ENCODE data around the gene CYTH2. TPM values are rescaled to one million over a fixed set of nuclear protein-coding genes. Genes with fewer than 3 reads are reported as not detected.

CYTH2 gene
- 97.1 and 103 TPM in 2 replicates for total RNA-seq (2021)
- long read RNA-seq, full-length matches to known transcripts = 150 of 173 reads
- long read RNA-seq, partial matches to known transcripts = 11 of 173 reads
- long read RNA-seq, other reads (novel, unspliced or antisense) = 12 of 173 reads

- peak within 1 kb of the TSS; percentile 84 to 95 for H3K4me3 Mint-ChIP-seq
- Histone ChIP-seq H4K91ac (ENCODE audit: insufficient read length, low read depth, low read length) (no peak within 1 kb of the TSS), H3K9ac (ENCODE audit: extremely low read depth, insufficient read length, low read length) (peak within 1 kb of the TSS; percentile 85), H4K20me1 (ENCODE audit: control insufficient read depth, insufficient read depth, insufficient read length) (no peaks in the 10 kb centered on the region), H3T11ph (ENCODE audit: low read length) (no peak within 1 kb of the TSS), H2BK120ac (ENCODE audit: low read depth, low read length, poor library complexity, severe bottlenecking) (no peak within 1 kb of the TSS), H4K8ac (replicated peaks; ENCODE audit: insufficient read length, low read depth, low read length) (no peak within 1 kb of the TSS), H3K23me2 (ENCODE audit: insufficient read length, low read depth, low read length, poor library complexity, severe bottlenecking) (no peaks in the 10 kb centered on the region), H2BK20ac (ENCODE audit: low read depth, low read length, poor library complexity, severe bottlenecking) (no peak within 1 kb of the TSS), H2AFZ (ENCODE audit: low read length) (no peak within 1 kb of the TSS), H3K9me3 (ENCODE audit: control insufficient read depth, low read depth, low read length) (no peaks in the 10 kb centered on the region), H3K23ac (ENCODE audit: insufficient read length, low read depth, low read length) (no peak within 1 kb of the TSS), H3K27me3 (ENCODE audit: insufficient read depth, low read length) (no peaks in the 10 kb centered on the region), H3K14ac (ENCODE audit: insufficient read depth, low read length) (peak within 1 kb of the TSS; percentile 98), H4K5ac (ENCODE audit: insufficient read length, low read depth, low read length) (no peak within 1 kb of the TSS), H3K4me1 (ENCODE audit: insufficient read depth, low read length) (no peaks in the 10 kb centered on the region), H3K79me2 (ENCODE audit: insufficient read depth, low read length) (no peaks in the 10 kb centered on the region; the same call in 1 of the 2 replicates), H3K18ac (ENCODE audit: insufficient read length, low read depth, low read length) (peak within 1 kb of the TSS; percentile 96), H3K56ac (ENCODE audit: insufficient read length, low read depth, low read length) (no peak within 1 kb of the TSS), H2AK5ac (ENCODE audit: insufficient read length, low read length) (no peak within 1 kb of the TSS), H3K79me1 (ENCODE audit: insufficient read depth, low read depth, low read length, poor library complexity, severe bottlenecking) (peaks cover 2% of the 10 kb centered on the region), H2BK12ac (ENCODE audit: insufficient read length, low read depth, low read length) (no peak within 1 kb of the TSS), H3K4me2 (ENCODE audit: insufficient read depth, insufficient read length, low read length) (peak within 1 kb of the TSS; percentile 52), H2BK5ac (ENCODE audit: insufficient read length, low read length) (no peak within 1 kb of the TSS), H3K27ac (ENCODE audit: insufficient read length, low read depth, low read length) (no peak within 1 kb of the TSS), H2BK15ac (ENCODE audit: low read depth, low read length) (no peak within 1 kb of the TSS), H3K4ac (ENCODE audit: low read depth, low read length) (peak within 1 kb of the TSS; percentile 57; the same call in 1 of the 2 replicates)
- DNase-seq = peak; percentile 86
- peaks cover 5% of the 10 kb centered on the region for H3K27me3 Mint-ChIP-seq (ENCODE audit: low read depth)
- WGBS (ENCODE audit: extremely low coverage, insufficient read length, low lambda C conversion rate) = no CpG with 5 or more reads among the region's 66 CpGs
- H3K27ac Mint-ChIP-seq = peak within 1 kb of the TSS; percentile 98 to 99 (median 98)
- H3K9me3 Mint-ChIP-seq = no peaks in the 10 kb centered on the region; a peak in 2 of 5 replicates
- H3K36me3 Mint-ChIP-seq (ENCODE audit: insufficient read depth in 1 of 3, low read depth in 3 of 3) = peaks cover 33 to 45% (median 44%) of the 10 kb centered on the region in 3 experiments
- no peak for TF ChIP-seq CTCF (conservative IDR thresholded peaks at IDR 0.05)
- H3K4me1 Mint-ChIP-seq = peaks cover 6 to 16% of the 10 kb centered on the region in 2 experiments
These were observed at the start of gene CYTH2 for GRCh38 chr19:48469289-48469881. TSS of gene CYTH2 (plus strand) at chr19:48469369. CDS start at chr19:48469508, 139 bp downstream.
